ENCODE results near the gene NTM.

NTM gene

DNA sequence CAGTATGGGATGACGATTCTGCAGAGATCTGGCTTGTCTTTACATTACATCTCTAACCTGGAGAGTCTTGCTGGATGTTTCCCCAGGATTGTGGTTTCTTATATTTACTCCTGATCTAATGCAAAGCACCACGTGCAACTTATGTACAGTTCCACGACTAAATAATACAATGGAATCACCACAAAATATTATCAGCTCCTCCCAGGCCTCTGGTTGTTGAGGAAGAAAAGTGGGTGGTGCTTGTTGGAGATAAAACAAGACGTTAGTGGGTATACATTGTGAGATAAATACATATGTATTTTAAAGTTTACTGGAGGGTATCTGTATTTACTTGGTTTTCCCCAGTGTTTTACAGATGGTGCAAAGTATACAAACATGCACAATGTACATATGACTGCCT, 569.7 kb downstream of the NTM start:
- no peak for DNase-seq (ENCODE audit: low read depth in 2 of 2)
- no peak overlapping the region for H3K4me3 ChIP-seq (replicated peaks in 1 of 2; ENCODE audit: low read depth in 2 of 2, low read length in 2 of 2)
- TF ChIP-seq, protein P1, sequence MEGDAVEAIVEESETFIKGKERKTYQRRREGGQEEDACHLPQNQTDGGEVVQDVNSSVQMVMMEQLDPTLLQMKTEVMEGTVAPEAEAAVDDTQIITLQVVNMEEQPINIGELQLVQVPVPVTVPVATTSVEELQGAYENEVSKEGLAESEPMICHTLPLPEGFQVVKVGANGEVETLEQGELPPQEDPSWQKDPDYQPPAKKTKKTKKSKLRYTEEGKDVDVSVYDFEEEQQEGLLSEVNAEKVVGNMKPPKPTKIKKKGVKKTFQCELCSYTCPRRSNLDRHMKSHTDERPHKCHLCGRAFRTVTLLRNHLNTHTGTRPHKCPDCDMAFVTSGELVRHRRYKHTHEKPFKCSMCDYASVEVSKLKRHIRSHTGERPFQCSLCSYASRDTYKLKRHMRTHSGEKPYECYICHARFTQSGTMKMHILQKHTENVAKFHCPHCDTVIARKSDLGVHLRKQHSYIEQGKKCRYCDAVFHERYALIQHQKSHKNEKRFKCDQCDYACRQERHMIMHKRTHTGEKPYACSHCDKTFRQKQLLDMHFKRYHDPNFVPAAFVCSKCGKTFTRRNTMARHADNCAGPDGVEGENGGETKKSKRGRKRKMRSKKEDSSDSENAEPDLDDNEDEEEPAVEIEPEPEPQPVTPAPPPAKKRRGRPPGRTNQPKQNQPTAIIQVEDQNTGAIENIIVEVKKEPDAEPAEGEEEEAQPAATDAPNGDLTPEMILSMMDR (IDR thresholded peaks at IDR 0.05; ENCODE audit: low read depth, low read length), result no peak

DNA sequence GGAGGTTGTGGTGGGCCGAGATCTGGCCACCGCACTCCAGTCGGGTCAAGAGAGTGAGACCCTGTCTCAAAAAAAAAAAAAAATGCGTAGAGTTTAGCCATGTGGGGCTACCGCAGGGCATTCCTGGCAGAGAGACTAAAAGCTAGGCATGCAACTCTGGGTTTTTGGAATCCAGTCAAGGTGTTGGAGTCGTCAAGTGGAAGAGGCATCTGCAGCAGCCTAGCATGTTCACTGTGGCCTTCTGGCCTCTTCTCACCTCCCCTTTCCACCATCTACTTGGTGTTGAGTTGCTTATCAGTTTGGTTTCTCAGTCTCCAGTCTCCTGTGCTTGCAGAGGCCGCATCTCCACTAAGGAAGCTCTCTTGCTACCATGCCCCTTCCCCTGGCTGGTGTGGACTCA, 572.5 kb downstream of the NTM start:
- no peak for DNase-seq (ENCODE audit: low read depth in 2 of 2)
- TF ChIP-seq, protein P1 (IDR thresholded peaks at IDR 0.05; ENCODE audit: low read depth, low read length), result no peak
- no peak overlapping the region for H3K4me3 ChIP-seq (replicated peaks in 1 of 2; ENCODE audit: low read depth in 2 of 2, low read length in 2 of 2)

DNA sequence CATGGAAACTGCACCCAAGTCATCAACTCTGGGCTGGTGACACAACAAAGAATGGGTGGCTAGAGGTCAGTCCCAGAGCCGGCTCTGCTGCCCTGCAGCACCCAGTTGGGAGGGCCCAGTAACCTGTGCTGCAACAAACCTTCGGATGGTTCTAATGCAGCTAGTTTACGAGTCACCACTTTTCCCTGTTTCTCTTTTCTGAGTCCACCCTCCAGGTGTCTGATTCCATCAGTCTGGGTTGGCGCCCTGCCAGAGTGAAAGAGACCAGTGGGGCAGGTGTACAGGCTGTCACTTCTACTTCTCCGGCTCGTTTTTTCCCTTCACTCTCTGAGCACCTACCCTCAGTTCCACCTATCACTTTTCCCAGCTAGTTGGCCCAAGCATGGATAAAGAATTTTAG, 572.9 kb downstream of the NTM start:
- TF ChIP-seq, protein P1 (IDR thresholded peaks at IDR 0.05; ENCODE audit: low read depth, low read length), result no peak
- no peak overlapping the region for H3K4me3 ChIP-seq (replicated peaks in 1 of 2; ENCODE audit: low read depth in 2 of 2, low read length in 2 of 2)
- no peak for DNase-seq (ENCODE audit: low read depth in 2 of 2)

DNA sequence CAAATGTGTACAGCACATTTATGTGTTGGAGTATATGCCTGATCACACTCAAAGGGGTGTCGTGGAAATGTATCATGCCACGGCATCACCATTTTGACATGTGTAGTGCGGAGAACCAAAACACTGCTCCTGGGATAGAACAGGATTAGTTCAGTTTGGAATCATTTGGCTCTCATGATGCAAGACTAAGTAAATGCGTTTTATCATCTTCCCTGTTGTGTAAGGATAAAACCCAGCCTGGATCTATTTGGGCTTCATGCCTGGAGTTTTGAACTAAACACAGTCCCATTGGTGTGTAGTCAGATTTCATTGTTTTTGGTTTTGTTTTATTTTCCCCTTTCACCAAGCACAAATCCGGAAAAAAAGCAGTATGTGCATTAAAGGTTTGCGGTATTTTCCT, 574.3 kb downstream of the NTM start:
- DNase-seq (ENCODE audit: low read depth in 2 of 2), result peak; percentile 49 to 61
- H3K4me3 ChIP-seq (replicated peaks in 1 of 2; ENCODE audit: low read depth in 2 of 2, low read length in 2 of 2), result no peak overlapping the region
- TF ChIP-seq, protein P1 (IDR thresholded peaks at IDR 0.05; ENCODE audit: low read depth, low read length), result no peak

DNA sequence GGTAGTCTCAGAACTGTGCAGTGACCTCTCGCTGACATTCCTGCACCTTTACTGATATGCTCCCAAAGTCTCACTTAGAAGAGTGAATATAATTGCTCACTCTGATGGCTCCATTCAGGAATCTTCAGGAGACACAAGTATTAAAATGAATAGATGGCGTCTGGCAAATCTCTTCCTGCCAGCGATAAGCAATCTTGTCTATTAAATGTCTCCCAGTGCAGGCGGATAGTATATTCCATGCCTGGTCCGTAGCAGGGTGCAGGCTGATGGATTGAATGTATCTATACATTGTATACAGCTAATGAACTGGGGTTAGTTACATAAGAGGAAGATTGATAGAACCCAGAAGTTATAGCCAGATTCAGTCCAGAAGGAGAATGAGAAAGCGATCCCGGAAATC, 575.3 kb downstream of the NTM start:
- H3K4me3 ChIP-seq (replicated peaks in 1 of 2; ENCODE audit: low read depth in 2 of 2, low read length in 2 of 2), result no peak overlapping the region
- DNase-seq (ENCODE audit: low read depth in 2 of 2), result no peak
- TF ChIP-seq, protein P1 (IDR thresholded peaks at IDR 0.05; ENCODE audit: low read depth, low read length), result no peak

DNA sequence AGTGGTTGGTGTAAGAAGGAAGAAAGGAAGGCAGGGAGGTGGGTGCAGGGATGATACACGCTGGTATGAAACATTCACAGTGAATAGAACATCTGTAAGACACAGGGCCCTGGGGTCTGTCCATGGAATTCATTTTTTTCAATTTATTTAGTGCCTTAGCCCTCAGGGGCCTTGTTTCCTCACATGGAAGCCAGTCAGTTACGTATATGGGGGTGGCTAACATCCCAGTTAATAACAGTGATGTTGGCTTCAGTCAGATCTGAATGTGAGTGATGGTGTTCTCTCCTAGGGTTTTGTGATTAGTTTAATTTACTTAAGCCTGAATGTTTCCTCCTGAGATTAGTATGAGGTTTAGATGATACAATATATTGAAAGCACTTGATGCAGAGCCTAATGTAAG, 577.1 kb downstream of the NTM start:
- TF ChIP-seq, protein P1 (IDR thresholded peaks at IDR 0.05; ENCODE audit: low read depth, low read length), result no peak
- no peak overlapping the region for H3K4me3 ChIP-seq (replicated peaks in 1 of 2; ENCODE audit: low read depth in 2 of 2, low read length in 2 of 2)
- no peak for DNase-seq (ENCODE audit: low read depth in 2 of 2)

DNA sequence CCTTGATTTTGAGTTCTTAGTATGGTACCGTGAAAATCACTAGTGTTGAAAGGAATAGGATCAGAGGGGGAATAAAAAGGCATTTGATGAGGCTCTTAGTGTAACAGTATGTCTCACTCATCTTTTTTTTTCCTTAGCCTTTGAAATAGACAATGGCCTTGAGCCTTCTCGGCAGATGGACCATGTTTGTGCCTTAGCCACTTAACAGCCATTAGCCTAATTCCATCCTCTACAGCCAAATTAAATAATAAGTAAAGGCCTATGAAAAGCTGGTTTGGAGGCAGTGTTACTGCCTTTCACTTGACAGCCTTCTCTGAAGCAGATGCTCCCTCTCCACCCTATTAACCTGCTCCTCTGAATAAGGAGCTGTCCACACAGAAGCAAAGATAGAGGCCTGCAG, 580.7 kb downstream of the NTM start:
- DNase-seq (ENCODE audit: low read depth in 2 of 2), result no peak
- no peak overlapping the region for H3K4me3 ChIP-seq (replicated peaks in 1 of 2; ENCODE audit: low read depth in 2 of 2, low read length in 2 of 2)
- TF ChIP-seq, protein P1 (IDR thresholded peaks at IDR 0.05; ENCODE audit: low read depth, low read length), result no peak
